A673 (cell line): ENCODE results near the gene ADGRL3. TPM values are rescaled to one million over a fixed set of nuclear protein-coding genes. Genes with fewer than 3 reads are reported as not detected.

Source experiments
- BruUV-seq: library from RNA; stranded (reverse); fragments of 400-500 nt; replicated peaks from 2 replicates; lab custom pipeline; 2021; lab: Mats Ljungman, UMichigan
- CTCF ChIA-PET: fragments of 300-600 bp; sonication (Branson Sonifier 250); formaldehyde crosslinking; loops from one replicate; lab custom pipeline; 2022; ENCODE audit warnings: antibody characterized with exemption; lab: Charles Lee
- POLR2A ChIA-PET: fragments of 300-600 bp; sonication (Branson Sonifier 250); formaldehyde crosslinking; loops from one replicate; lab custom pipeline; 2022; ENCODE audit warnings: antibody characterized with exemption; ENCODE audit not compliant: low non-redundant PET; lab: Charles Lee
- DNase-seq: peaks from one replicate; pipeline ENCODE4 v3.0.0-alpha.2; 2015; ENCODE audit warnings: low spot score
- H3K27ac ChIP-seq: fragments of 200-600 bp; sonication (generic); 2 replicates; pipeline ENCODE4 v1.5.1; 2016; ENCODE audit warnings: mixed run types, low read depth, mild to moderate bottlenecking, mixed read lengths, antibody characterized with exemption, low read length; ENCODE audit not compliant: poor library complexity, severe bottlenecking
- H3K27me3 ChIP-seq: fragments of 200-600 bp; sonication (generic); replicated peaks from 2 replicates; pipeline ENCODE4 v1.6.1; 2017; ENCODE audit warnings: mixed run types, low read depth, mild to moderate bottlenecking, mixed read lengths, antibody characterized with exemption, low read length; ENCODE audit not compliant: insufficient read depth, poor library complexity
- H3K36me3 ChIP-seq: fragments of 200-600 bp; sonication (generic); 2 replicates; pipeline ENCODE4 v1.6.1; 2016; ENCODE audit warnings: mixed run types, mild to moderate bottlenecking, mixed read lengths, antibody characterized with exemption, low read length; ENCODE audit not compliant: insufficient read depth, poor library complexity, severe bottlenecking
- H3K4me1 ChIP-seq: fragments of 200-600 bp; sonication (generic); 2 replicates; pipeline ENCODE4 v1.6.1; 2017; ENCODE audit warnings: mixed run types, mild to moderate bottlenecking, mixed read lengths, antibody characterized with exemption, low read length; ENCODE audit not compliant: insufficient read depth, poor library complexity, severe bottlenecking
- H3K4me3 ChIP-seq: fragments of 200-600 bp; sonication (generic); 2 replicates; pipeline ENCODE4 v1.5.1; 2016; ENCODE audit warnings: low read depth, mixed run types, mild to moderate bottlenecking, mixed read lengths, low read length; ENCODE audit not compliant: poor library complexity, severe bottlenecking
- H3K9me3 ChIP-seq: fragments of 200-600 bp; sonication (generic); 2 replicates; pipeline ENCODE4 v1.6.1; 2016; ENCODE audit warnings: mixed run types, low read depth, mild to moderate bottlenecking, mixed read lengths, antibody characterized with exemption, low read length; ENCODE audit not compliant: poor library complexity, severe bottlenecking
- EZH2 ChIP-seq: fragments of 200-600 bp; sonication (generic); IDR thresholded peaks from 2 replicates; pipeline ENCODE4 v1.6.1; 2017; ENCODE audit warnings: borderline replicate concordance, low read depth, mild to moderate bottlenecking, mixed read lengths, antibody characterized with exemption, low read length; ENCODE audit not compliant: poor library complexity, severe bottlenecking
- intact Hi-C: fragments of 100-400 bp; cut with micrococcal nuclease; formaldehyde crosslinking; loops from one replicate; pipeline ENCODE4 v1.10.0; 2022; ENCODE audit not compliant: unreplicated experiment
- total RNA-seq: library from RNA; stranded (reverse); gene quantifications from 2 replicates; pipeline ENCODE4 v1.2.3, GENCODE V29; 2021
- TF ChIP-seq, protein P1 (sequence below): fragments of 300-800, 200-600 bp; sonication (generic); conservative IDR thresholded peaks from 2 replicates; pipeline ENCODE4 v1.5.1; 2017; ENCODE audit warnings: low read depth, mild to moderate bottlenecking, antibody characterized with exemption, low read length, moderate library complexity, mixed read lengths

The ADGRL3 gene
- total RNA-seq, 1 experiment from 2014 or later: not detected

- no peaks in the 10 kb centered on the region for H3K4me1 ChIP-seq
- no peaks in the 10 kb centered on the region for H3K36me3 ChIP-seq
- no peak overlapping the region for H3K4me3 ChIP-seq
- ChIA-PET CTCF (no interaction called here), POLR2A (no interaction called here)
- no peak for DNase-seq
- H3K27ac ChIP-seq: no peak overlapping the region
- H3K9me3 ChIP-seq: no peaks in the 10 kb centered on the region
- no peak for TF ChIP-seq EZH2
- TF ChIP-seq, protein P1, sequence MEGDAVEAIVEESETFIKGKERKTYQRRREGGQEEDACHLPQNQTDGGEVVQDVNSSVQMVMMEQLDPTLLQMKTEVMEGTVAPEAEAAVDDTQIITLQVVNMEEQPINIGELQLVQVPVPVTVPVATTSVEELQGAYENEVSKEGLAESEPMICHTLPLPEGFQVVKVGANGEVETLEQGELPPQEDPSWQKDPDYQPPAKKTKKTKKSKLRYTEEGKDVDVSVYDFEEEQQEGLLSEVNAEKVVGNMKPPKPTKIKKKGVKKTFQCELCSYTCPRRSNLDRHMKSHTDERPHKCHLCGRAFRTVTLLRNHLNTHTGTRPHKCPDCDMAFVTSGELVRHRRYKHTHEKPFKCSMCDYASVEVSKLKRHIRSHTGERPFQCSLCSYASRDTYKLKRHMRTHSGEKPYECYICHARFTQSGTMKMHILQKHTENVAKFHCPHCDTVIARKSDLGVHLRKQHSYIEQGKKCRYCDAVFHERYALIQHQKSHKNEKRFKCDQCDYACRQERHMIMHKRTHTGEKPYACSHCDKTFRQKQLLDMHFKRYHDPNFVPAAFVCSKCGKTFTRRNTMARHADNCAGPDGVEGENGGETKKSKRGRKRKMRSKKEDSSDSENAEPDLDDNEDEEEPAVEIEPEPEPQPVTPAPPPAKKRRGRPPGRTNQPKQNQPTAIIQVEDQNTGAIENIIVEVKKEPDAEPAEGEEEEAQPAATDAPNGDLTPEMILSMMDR: no peak
- intact Hi-C loops: no loop called here
- H3K27me3 ChIP-seq: no peaks in the 10 kb centered on the region
- BruUV-seq: no TSS peak
Observed at GRCh38 chr4:62051332-62051731, 851.2 kb downstream of the ADGRL3 start.

DNA sequence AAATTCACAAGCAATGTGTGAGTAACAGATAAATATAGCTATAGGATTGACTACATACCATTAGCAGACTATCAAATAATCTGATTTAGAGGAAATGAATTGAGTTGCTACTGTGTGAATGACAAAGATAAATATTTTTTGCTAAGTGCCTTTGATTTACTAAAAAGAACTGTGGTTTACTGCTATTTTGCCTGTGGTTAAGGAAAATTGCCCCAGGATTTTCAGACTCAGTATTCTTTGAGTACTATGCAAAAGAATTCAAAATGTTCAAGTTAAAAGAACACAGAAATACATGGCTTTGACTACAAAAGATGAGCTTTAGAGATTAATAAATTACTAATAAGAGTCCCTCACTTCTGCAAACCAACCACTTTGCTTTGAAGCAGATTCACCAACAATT lies 853.8 kb downstream of the ADGRL3 start:
- TF ChIP-seq EZH2: no peak
- TF ChIP-seq, protein P1: no peak
- Histone ChIP-seq H3K4me1 (no peaks in the 10 kb centered on the region), H3K27ac (no peak overlapping the region), H3K4me3 (no peak overlapping the region), H3K9me3 (no peaks in the 10 kb centered on the region), H3K36me3 (no peaks in the 10 kb centered on the region), H3K27me3 (no peaks in the 10 kb centered on the region)
- no peak for DNase-seq
- no TSS peak for BruUV-seq
- ChIA-PET POLR2A (no interaction called here), CTCF (no interaction called here)
- intact Hi-C loops: no loop called here

DNA sequence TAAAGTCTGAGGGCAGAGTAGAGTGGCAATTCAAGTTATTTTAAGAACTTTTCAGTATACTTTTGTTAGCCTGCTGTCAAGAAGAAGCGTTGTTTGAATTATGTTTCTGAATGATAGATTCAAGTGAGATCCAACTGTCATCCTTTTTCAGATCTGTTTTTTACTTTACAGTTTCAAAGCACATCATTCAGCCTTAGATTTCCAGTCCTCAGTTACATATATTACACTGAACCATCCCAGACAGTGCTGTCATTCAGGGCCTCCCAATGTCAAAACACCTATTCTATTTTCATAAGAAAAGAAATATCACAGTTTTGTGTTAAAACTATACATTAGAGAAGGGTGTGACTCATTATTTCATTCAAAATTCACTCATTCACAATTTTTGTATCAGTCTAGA lies 856.9 kb downstream of the ADGRL3 start:
- intact Hi-C loops: no loop called here
- no peak overlapping the region for H3K27ac ChIP-seq
- H3K36me3 ChIP-seq: no peaks in the 10 kb centered on the region
- CTCF ChIA-PET: no interaction called here
- H3K27me3 ChIP-seq: no peaks in the 10 kb centered on the region
- POLR2A ChIA-PET: no interaction called here
- H3K9me3 ChIP-seq: no peaks in the 10 kb centered on the region
- no peak overlapping the region for H3K4me3 ChIP-seq
- TF ChIP-seq, protein P1: no peak
- no peak for TF ChIP-seq EZH2
- no peak for DNase-seq
- no peaks in the 10 kb centered on the region for H3K4me1 ChIP-seq
- BruUV-seq: no TSS peak
